Neural progenitor cell (in vitro differentiated cells): ENCODE data around the gene HEPACAM.

ENCODE experiments used
- EZH2 ChIP-seq: fragments of 200-600 bp; sonication (generic); IDR thresholded peaks from 2 replicates; pipeline ENCODE4 v1.6.1; 2017; ENCODE audit warnings: antibody characterized with exemption, mild to moderate bottlenecking, moderate library complexity
- TF ChIP-seq, protein P1 (sequence below): fragments of 200-600 bp; sonication (generic); IDR thresholded peaks from 2 replicates; pipeline ENCODE4 v1.5.1; 2017; ENCODE audit warnings: antibody characterized with exemption, mild to moderate bottlenecking

DNA sequence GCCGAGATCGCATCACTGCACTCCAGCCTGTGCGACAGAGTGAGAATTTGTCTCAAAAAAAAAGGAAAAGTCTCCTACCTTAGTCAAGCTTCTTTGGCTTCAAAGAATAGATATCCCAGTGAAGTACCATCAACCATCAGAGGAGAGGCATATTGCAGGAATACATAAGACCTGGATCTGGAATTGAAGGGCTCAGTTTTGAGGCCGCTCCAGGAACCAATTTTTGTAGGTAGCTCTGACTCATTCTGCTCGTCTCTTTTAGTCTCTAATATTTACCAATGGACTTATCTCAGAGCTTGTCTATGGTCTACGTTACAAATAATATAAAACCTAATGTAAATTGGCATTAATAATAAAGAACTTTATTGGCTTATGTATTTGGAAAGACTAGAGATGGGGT lies 10.0 kb upstream of the HEPACAM start:
- TF ChIP-seq, protein P1, sequence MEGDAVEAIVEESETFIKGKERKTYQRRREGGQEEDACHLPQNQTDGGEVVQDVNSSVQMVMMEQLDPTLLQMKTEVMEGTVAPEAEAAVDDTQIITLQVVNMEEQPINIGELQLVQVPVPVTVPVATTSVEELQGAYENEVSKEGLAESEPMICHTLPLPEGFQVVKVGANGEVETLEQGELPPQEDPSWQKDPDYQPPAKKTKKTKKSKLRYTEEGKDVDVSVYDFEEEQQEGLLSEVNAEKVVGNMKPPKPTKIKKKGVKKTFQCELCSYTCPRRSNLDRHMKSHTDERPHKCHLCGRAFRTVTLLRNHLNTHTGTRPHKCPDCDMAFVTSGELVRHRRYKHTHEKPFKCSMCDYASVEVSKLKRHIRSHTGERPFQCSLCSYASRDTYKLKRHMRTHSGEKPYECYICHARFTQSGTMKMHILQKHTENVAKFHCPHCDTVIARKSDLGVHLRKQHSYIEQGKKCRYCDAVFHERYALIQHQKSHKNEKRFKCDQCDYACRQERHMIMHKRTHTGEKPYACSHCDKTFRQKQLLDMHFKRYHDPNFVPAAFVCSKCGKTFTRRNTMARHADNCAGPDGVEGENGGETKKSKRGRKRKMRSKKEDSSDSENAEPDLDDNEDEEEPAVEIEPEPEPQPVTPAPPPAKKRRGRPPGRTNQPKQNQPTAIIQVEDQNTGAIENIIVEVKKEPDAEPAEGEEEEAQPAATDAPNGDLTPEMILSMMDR, result no peak
- no peak for TF ChIP-seq EZH2
